ENCODE measurements around the gene LRWD1.
"Not testable (repeated sequence)": the region's sequence is repeated elsewhere in the genome, so short reads cannot be mapped to it uniquely, and the experiment has no call there.

LRWD1 gene

DNA sequence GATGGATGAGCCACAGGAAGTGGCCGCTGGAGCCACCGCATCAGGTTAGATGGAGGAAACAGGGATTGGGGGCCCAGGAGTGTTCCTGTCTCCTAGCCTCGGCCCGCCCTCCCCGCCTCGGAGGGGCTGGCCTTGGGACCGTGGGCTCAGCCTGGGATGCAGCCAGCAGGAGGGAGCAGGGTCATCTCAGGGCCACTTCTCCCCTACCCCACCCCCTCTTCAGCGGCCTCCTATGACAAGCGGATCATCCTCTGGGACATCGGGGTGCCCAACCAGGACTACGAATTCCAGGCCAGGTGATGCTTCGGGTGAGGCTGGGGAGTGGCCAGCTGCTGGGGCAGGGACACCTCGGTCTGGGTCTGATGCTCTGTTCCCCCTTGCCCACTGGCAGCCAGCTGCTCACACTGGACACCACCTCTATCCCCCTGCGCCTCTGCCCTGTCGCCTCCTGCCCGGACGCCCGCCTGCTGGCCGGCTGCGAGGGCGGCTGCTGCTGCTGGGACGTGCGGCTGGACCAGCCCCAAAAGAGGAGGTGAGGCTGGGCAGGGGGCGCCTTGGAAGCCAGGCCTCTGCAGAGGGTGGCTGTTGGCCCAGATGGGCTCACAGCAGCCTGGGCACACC is 4.7 kb downstream of the LRWD1 start:
- FAIRE-seq: no peak

DNA sequence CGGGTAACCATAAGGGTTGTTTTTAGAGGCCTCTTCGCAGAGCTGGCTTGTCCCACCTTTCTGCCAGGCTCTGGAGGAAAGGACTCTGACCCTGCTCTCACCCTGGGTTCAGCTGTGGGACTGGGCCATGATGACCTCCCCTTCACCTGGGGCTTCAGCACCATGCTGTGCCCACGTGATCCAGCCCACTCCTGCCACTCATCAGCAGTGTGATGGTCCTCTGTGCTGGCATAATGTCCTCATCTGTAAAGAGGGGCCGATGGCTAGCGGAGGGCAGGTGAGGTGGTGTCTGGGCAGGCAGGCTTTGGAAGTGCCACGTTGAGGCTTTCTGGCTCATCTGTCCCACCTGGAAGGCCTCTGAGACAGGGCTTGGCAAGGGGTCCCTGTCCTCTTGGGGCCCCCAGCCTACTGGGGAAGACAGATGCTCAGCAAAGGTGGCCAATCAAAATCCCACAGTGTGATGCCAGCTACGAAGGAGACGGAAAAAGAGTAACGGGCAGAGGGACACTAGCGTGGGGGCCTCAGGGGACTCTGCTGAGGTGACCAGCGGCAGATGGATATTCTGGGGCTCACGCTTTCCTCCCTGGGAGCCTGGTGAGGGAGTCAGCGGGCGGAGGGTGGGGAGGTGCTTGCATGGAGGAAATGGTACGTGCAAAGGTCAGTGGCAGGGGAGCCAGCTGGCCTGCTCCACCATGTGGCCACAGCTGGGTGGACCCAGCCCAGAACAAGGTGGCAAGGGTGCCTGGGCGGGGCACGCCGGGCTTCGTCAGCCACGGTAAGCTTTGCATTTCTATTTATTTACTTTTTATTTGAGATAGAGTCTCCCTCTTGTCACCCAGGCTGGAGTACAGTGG is 5.4 kb downstream of the LRWD1 start:
- no peak for FAIRE-seq

- no peak for FAIRE-seq
Observed at GRCh38 chr7:102471791-102472125, 7.0 kb downstream of the LRWD1 start.

DNA sequence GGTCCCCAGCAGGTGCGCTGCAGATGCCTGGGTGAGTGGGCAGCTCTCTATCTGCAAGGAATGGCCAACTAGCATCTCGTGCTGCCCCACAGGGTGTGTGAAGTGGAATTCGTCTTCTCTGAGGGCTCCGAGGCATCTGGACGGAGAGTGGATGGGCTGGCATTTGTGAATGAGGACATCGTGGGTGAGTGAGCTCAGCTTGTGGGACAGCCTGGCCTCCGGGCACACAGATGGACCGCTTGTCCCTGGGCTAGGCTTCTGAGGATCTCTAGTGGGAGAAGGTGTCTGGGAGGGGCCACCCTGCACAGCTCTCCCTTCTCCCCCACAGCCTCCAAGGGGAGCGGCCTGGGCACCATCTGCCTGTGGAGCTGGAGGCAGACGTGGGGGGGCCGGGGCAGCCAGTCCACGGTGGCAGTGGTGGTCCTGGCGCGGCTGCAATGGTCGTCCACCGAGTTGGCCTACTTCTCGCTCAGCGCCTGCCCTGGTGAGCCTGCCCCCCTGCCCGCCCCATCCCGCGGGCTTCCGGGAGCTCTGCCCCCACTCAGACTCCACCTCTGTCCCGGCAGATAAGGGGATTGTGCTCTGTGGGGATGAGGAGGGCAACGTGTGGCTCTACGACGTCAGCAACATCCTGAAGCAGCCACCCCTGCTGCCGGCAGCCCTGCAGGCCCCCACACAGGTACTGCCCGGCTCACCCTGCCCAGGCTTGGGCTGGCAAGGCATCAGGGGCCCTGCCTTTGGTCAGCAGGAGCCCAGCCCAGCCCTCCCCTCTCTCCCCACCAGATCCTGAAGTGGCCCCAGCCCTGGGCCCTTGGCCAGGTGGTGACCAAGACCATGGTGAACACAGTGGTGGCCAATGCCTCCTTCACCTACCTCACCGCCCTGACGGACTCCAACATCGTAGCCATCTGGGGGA is 7.6 kb downstream of the LRWD1 start:
- no peak for FAIRE-seq

- FAIRE-seq: no peak
Observed at GRCh38 chr7:102473271-102473991, 8.6 kb downstream of the LRWD1 start.

- not testable (repeated sequence) for FAIRE-seq
Observed at GRCh38 chr7:102474116-102474515, 9.3 kb downstream of the LRWD1 start.

GRCh38 chr7:102474736-102475435 is 10.1 kb downstream of the LRWD1 start:
- FAIRE-seq: not testable (repeated sequence)

DNA sequence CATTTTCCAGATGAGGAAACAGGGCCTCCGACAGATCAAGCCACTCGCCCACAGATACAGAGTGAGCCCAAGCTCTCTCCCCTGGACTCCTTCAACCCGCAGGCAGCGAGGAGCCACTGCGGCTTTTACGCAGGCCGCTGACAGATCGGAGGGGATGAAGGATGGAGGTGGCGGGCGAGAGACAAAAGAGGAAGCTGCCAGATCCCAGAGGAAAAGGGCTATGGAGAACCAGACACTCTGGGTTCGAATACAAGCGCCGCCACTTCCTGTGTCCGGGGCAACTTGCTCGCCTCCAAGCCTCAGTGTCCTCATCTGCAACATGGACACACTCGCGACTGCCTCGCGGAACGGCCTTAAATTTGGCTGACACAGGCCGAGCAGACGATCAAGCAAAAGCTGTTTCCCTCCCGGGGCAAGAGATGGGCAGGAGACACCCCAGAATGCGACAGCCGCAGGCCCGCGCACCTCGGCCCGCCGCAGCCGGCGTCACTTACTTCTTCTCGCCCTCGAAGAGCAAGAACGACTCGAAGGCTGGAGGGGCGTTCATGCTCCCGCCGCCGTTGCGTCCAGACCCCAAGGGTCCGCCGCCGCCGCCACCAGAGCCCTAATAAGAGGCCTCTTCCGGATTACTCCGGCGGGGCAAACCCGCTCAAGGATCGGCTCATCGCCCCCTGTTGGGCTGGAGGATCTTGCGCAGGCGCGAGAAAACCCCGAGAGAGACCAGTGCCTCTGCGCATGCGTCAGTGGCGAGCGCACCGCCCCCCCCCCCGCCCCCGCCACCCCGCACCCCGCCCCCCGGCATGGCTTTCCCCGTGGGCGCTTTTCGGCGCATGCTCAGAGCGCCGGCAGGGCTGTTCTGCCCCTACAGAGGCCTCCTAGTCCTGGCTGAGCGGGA is 13.8 kb downstream of the LRWD1 start, which contains the start of gene POLR2J:
POLR2J (minus strand) TSS at position 609 of the 895 bp plus-strand sequence; CDS start at position 547, 62 bp downstream.
- FAIRE-seq: not testable (repeated sequence)

GRCh38 chr7:102479209-102479584 is 14.4 kb downstream of the LRWD1 start:
- FAIRE-seq: not testable (repeated sequence)

DNA sequence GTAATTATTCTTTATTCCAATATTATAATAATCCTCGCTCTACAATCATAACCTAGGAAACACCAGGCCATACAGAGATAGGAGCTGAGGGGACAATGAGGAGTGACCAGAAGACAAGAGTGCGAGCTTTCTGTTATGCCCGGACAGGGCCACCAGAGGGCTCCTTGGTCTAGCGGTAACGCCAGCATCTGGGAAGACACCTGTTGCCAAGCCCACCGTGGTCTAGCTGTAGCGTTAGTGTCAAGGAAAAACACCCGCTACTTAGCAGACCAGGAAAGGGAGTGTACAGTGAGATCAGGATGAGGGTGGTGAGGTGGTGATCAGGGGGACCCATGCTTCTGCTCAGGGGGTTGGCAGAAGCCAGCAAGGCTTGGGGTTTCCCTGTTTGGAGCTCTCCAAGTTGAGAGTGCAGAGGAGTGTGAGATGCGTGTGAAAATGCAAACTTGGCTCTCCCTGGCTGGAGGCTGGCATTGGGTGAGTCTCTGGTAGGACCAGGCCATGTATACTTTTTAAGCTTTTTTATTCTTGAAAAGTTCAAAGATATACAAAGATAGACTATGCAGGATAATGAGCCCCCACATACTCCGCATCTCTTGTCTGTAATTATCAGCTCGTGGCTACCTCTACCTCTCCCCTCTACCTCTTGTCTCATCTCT is 15.3 kb downstream of the LRWD1 start:
- FAIRE-seq: not testable (repeated sequence)

GRCh38 chr7:102481962-102482361 is 17.2 kb downstream of the LRWD1 start:
- FAIRE-seq: not testable (repeated sequence)

DNA sequence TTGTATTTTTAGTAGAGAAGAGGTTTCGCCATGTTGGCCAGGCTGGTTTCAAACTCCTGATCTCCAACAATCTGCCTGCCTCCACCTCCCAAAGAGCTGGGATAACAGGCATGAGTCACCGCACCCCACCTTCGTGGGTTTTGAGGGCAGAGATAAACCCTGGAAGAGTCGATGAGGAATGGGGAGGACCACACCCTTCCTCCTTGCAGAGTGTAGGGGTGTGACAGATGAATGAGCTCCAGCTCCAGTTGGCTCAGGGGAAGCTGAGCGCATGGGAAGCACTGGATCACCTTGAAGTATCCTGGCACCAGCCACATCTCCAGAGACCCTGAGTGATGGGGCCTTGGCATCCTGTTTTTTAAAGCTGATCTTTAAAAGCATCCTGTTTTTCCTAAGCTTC is 19.5 kb downstream of the LRWD1 start:
- not testable (repeated sequence) for FAIRE-seq

GRCh38 chr7:102490529-102491075 is 25.8 kb downstream of the LRWD1 start:
- FAIRE-seq: not testable (repeated sequence)

- FAIRE-seq: not testable (repeated sequence)
Observed at GRCh38 chr7:102493220-102493935, 28.6 kb downstream of the LRWD1 start.

- not testable (repeated sequence) for FAIRE-seq
Observed at GRCh38 chr7:102494026-102494425, 29.2 kb downstream of the LRWD1 start.

DNA sequence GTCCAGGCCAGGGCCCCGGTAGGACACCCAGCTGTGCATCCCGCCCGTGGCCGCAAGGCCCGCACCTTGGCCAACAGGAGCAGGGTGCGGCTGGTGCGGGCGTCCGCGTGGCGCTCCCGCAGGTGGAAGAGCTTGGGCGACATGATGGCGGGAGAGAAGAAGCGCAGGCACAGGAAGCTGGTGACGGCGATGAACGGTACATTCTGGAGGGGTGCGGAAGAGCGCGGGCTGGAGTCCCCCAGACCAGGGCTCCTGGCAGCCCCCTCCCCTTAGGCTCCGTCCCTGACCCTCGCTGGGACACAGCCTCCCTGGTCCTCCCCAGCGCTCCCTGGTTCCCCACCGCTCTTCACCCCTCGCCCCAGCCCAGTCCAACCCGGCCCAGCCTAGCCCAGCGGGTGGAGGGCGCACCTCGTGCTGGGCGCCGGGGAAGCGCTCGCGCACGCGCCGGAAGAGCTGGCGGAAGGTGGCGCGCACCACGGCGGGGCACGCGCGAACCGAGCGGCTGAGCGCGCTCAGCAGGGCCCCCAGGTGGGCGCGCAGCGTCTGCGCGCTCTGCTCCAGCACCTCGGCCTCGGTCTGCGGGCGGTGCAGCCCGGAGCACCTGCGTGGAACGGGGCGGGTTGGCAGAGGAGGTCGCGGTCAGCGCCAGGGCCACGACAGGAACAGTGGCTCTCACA is 29.8 kb downstream of the LRWD1 start:
- FAIRE-seq: not testable (repeated sequence)

DNA sequence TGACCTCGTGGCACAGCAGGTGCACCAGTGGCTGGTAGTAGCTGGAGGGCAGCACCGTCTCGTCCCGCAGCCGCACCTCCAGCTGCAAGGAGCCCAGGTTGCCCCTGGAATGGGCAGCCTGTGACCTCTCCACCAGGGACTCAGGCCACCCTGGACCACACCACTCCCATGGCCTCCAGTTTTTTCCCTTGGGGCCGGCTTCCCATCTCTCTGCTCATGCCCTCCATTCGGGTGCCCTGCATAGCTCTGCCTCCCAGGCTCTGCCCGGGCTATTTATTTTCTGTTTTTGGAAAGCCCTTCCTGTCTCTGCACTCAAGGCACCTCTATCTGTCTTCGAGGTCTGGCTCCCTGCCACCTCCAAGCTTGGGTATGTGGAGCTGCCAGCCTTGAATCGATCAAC is 32.1 kb downstream of the LRWD1 start:
- FAIRE-seq: not testable (repeated sequence)

- FAIRE-seq: not testable (repeated sequence)
Observed at GRCh38 chr7:102497308-102497707, 32.5 kb downstream of the LRWD1 start.

Measured in endometrium (tissue), 2 donors.